Tibial artery (tissue), 4 donors: Measurements from ENCODE around the gene HSF5.
A peak's percentile ranks its signal among the peaks of the same experiment; 100 is the strongest.

Experiments
- DNase-seq, 2 donors: peaks; one replicate each; pipeline ENCODE4 v3.0.0-alpha.2; 2019
- H3K27ac ChIP-seq, 2 donors: fragments of 200-600 bp; sonication (generic) in 1 of 2; 1 replicate in 1 of 2; 2 replicates in 1 of 2; pipeline ENCODE4 v1.5.1; 2018 to 2019; ENCODE audit warnings: mild to moderate bottlenecking in 1 of 2
- H3K27me3 ChIP-seq, 2 donors: fragments of 200-600 bp; sonication (generic) in 1 of 2; one replicate each; pipeline versions ENCODE4 v1.5.1 to v1.6.0; 2016 to 2019
- H3K36me3 ChIP-seq, 3 donors: fragments of 200-600 bp; sonication (generic) in 2 of 3; one replicate each; pipeline ENCODE4 v1.5.1; 2016 to 2019; ENCODE audit warnings: mild to moderate bottlenecking in 2 of 3
- H3K4me1 ChIP-seq, 4 donors: fragments of 200-600 bp; sonication (generic) in 2 of 4; 1 replicate in 3 of 4; 2 replicates in 1 of 4; pipeline ENCODE4 v1.5.1; 2016 to 2019
- H3K4me3 ChIP-seq, 2 donors: fragments of 200-600 bp; sonication (generic) in 1 of 2; 1 replicate in 1 of 2; 2 replicates in 1 of 2; pipeline ENCODE4 v1.5.1; 2018 to 2019; ENCODE audit warnings: mild to moderate bottlenecking in 2 of 2
- H3K9me3 ChIP-seq, 3 donors: fragments of 200-600 bp; sonication (generic) in 1 of 3; one replicate each; pipeline ENCODE4 v1.5.1; 2016 to 2019
- CTCF ChIP-seq, 2 experiments: fragments of 200-600 bp in 1 of 2; fragments of 450-650 bp in 1 of 2; IDR thresholded peaks; one replicate each; pipeline ENCODE4 v1.5.1; 2017 to 2019; ENCODE audit warnings: antibody characterized with exemption in 2 of 2, mild to moderate bottlenecking in 1 of 2, moderate library complexity in 1 of 2
- intact Hi-C: fragments of 100-400 bp; cut with DNase I; formaldehyde crosslinking; loops from one replicate; pipeline ENCODE4 v1.15.0; 2023; ENCODE audit warnings: low total_unique reads

The HSF5 gene

GRCh38 chr17:58525239-58525638 lies 37.0 kb upstream of the HSF5 start:
- H3K9me3 ChIP-seq, result no peaks in the 10 kb centered on the region
- intact Hi-C loops, result loop anchor here (10.0 kb wide), 2 partner anchors 60 to 170 kb away; partner anchors contain the start of genes RAD51C and TEX14
- peak overlapping the region; percentile 72 to 76 for H3K27ac ChIP-seq
- peaks cover 0 to 58% (median 52%) of the 10 kb centered on the region in 4 donors for H3K4me1 ChIP-seq
- TF ChIP-seq CTCF (IDR thresholded peaks at IDR 0.05), result no peak
- H3K4me3 ChIP-seq, result peak overlapping the region in 1 of 2 donors; percentile 18
- DNase-seq, result peak; percentile 65 to 89
- no peaks in the 10 kb centered on the region for H3K27me3 ChIP-seq
- H3K36me3 ChIP-seq, result peaks cover 0 to 13% (median 0%) of the 10 kb centered on the region in 3 donors

- intact Hi-C loops, result loop anchor here (10.0 kb wide), 2 partner anchors 63 to 173 kb away; partner anchors contain the start of genes RAD51C and TEX14
These were observed 33.5 kb upstream of the HSF5 start for GRCh38 chr17:58521680-58522079.

GRCh38 chr17:58520843-58521430 lies 32.7 kb upstream of the HSF5 start:
- peaks cover 0 to 37% (median 30%) of the 10 kb centered on the region in 4 donors for H3K4me1 ChIP-seq
- intact Hi-C loops, result loop anchor here (10.0 kb wide), 2 partner anchors 64 to 174 kb away; partner anchors contain the start of genes RAD51C and TEX14
- no peak for DNase-seq
- TF ChIP-seq CTCF (IDR thresholded peaks at IDR 0.05), result peak in 1 of 2 experiments; percentile 13
- no peak overlapping the region for H3K4me3 ChIP-seq
- no peaks in the 10 kb centered on the region for H3K9me3 ChIP-seq
- no peaks in the 10 kb centered on the region for H3K27me3 ChIP-seq
- peaks cover 0 to 17% (median 0%) of the 10 kb centered on the region in 3 donors for H3K36me3 ChIP-seq
- H3K27ac ChIP-seq, result no peak overlapping the region

More at GRCh38 chr17:58521680-58522079, 33.5 kb upstream of the HSF5 start:
- Histone ChIP-seq H3K36me3 (peaks cover 0 to 13% (median 0%) of the 10 kb centered on the region in 3 donors), H3K4me3 (no peak overlapping the region), H3K9me3 (no peaks in the 10 kb centered on the region), H3K4me1 (peaks cover 0 to 37% (median 32%) of the 10 kb centered on the region in 4 donors), H3K27me3 (no peaks in the 10 kb centered on the region), H3K27ac (no peak overlapping the region)
- DNase-seq, result no peak
- TF ChIP-seq CTCF (IDR thresholded peaks at IDR 0.05), result no peak

GRCh38 chr17:58517928-58518609 lies 29.9 kb upstream of the HSF5 start:
- TF ChIP-seq CTCF (IDR thresholded peaks at IDR 0.05), result no peak
- Histone ChIP-seq H3K27me3 (no peaks in the 10 kb centered on the region), H3K27ac (peak overlapping the region; percentile 94 to 97), H3K9me3 (no peaks in the 10 kb centered on the region), H3K4me3 (peak overlapping the region; percentile 61 to 85), H3K4me1 (peaks cover 0 to 49% (median 32%) of the 10 kb centered on the region in 4 donors), H3K36me3 (peaks cover 0 to 20% (median 0%) of the 10 kb centered on the region in 3 donors)
- intact Hi-C loops, result loop anchor here (10.0 kb wide), 3 partner anchors 163 to 487 kb away; partner anchors contain the start of genes DYNLL2 and SUPT4H1
- peak; percentile 100 for DNase-seq

- H3K4me3 ChIP-seq, result peak overlapping the region; percentile 61 to 85
- H3K27ac ChIP-seq, result peak overlapping the region; percentile 93 to 97
- TF ChIP-seq CTCF (IDR thresholded peaks at IDR 0.05), result no peak
- intact Hi-C loops, result loop anchor here (10.0 kb wide), 3 partner anchors 163 to 487 kb away; partner anchors contain the start of genes DYNLL2 and SUPT4H1
- H3K36me3 ChIP-seq, result peaks cover 1 to 23% (median 4%) of the 10 kb centered on the region in 3 donors
- H3K9me3 ChIP-seq, result no peaks in the 10 kb centered on the region
- H3K27me3 ChIP-seq, result no peaks in the 10 kb centered on the region
- DNase-seq, result no peak
- H3K4me1 ChIP-seq, result peaks cover 0 to 55% (median 36%) of the 10 kb centered on the region in 4 donors
These were observed 29.2 kb upstream of the HSF5 start for GRCh38 chr17:58517378-58517927.
